HUDEP-2 (cell line): ENCODE measurements around the gene IRX5.

Source experiments
- DNase-seq, 76 experiments: peaks; one replicate each; lab custom pipeline; 2025; ENCODE audit not compliant: unreplicated experiment in 76 of 76; lab: John Stamatoyannopoulos, UW

Gene IRX5

DNA sequence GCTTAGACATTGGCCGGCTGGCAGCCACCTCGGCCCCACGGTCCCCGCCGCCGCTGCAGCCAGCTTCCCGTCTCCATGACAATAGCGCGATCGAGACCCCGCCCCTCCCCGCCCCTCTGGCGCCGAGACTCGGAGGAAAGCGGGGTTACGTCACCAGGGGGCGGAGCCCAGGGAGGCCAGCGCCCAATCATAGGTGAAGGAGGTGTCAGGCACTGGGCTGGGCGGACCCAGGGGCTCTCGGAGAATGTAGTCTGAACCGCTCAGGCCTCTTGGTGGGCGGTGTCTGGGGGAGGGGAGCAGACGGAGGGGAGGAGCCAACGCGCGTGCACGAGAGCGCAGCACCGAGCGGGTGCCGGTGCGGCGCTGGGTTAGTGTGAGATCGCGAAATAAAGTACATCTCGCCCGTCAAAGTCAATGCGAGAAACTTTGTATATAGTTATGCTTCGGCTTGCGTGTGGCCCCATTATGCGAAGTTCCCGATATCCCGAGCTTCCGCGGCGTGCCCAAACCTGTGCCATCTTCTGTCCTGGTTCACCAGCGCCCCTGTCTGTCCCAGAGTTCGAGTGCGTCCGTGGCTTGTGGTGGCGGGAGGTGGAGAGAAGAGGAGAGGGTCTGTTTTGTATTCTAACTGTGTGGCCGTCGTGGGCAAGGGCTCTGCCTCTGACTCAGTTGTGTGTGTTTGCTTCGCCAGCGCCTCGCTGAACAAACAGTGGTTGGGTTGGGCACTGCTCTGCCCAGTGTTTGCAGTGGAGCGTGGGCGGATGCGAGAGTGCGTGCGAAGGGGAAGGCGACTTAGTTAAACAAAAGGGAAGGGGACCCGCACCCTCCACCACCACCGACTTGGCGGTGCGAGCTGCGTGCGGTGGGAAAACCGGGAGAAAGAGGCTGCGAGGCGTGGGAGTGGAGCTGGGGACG is 1.3 kb upstream of the IRX5 start:
- peak in 75 of 76 experiments; percentile 74 to 99 (median 98) for DNase-seq

DNA sequence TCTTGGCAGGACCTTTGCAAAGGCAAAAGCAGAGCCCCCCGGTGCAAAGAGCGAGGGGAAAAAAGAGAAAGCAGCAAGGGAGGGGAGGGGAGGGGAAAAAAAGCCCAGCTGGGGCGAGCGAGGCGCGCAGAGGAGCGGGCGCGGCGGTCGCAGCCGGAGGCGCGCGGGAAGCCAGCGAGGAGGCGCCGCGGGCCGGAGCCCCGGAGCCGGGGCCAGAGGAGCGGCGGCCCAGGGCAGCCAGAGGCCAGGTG is 129 bp downstream of the IRX5 start:
- DNase-seq = no peak

DNA sequence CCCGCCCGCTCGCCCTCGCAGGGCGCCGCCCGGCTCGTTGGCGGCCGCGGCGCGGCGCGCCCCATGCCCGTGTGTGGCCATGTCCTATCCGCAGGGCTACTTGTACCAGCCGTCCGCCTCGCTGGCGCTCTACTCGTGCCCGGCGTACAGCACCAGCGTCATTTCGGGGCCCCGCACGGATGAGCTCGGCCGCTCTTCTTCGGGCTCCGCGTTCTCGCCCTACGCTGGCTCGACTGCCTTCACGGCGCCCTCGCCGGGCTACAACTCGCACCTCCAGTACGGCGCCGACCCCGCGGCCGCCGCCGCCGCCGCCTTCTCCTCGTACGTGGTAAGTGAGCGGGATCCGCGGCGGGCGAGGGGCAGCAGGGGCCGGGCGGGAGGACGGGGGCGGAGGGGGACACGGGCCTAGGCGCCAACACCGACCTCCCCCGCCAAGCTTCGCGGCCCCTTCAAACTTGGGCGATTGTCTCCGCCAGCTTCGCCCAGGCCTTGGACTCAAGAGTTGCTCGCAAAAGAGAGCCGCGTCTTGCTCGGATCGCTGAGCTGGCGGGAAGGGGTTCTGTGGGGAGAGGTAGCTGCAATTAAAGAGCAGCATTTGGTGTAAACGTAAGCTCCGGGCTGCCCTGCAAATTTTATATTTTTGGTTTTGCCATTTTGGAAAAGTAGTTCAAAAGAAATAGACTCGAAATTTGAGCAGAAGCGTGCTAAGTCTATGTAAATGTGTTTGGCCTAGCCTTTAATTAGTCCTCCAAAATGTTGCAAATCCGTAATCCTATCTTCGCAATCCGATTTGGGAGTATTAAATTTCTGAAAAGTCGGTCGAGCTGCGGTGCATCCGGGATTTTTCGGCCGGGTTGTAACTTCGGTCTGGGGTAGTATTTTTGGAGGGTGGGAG is 702 bp downstream of the IRX5 start:
- DNase-seq = peak in 38 of 76 experiments; percentile 3 to 67 (median 29)

DNA sequence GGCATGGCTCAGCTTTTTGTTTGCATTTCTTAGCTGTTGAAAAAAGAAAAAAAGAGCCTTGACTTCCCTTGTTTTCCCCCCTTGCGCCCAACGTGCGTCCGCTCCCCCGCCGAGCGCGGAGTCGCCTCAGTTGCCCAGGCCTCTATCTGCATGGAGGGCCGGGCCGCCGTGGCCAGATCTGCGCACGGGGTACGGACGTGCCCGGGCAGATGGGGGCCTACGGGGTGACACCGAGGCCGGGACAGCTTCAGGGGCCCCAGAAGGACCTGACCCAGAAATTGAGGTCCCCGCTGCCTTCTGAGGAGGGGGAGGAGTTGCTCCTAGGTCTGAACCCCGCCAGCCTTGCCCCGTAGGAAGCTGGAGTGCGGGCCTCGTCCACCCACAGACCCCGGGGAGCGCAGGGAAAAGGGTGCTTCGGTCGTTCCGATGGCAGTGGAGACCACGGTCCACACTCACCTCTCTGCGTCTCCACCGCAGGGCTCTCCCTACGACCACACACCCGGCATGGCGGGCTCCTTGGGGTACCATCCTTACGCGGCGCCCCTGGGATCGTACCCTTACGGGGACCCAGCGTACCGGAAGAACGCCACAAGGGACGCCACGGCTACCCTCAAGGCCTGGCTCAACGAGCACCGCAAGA is 1.5 kb downstream of the IRX5 start:
- no peak for DNase-seq

DNA sequence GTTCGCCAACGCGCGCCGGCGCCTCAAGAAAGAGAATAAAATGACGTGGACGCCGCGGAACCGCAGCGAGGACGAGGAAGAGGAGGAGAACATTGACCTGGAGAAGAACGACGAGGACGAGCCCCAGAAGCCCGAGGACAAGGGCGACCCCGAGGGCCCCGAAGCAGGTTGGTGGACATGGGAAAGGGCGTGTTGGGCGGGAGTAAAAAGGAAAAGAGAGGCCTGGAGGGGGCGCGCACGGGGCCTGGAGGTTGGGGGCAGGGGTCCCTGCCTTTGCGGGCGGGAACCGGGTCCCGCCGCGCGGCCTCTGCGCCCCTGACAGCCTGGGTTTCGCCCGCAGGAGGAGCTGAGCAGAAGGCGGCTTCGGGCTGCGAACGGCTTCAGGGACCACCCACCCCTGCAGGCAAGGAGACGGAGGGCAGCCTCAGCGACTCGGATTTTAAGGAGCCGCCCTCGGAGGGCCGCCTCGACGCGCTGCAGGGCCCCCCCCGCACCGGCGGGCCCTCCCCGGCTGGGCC is 2.1 kb downstream of the IRX5 start:
- no peak for DNase-seq

DNA sequence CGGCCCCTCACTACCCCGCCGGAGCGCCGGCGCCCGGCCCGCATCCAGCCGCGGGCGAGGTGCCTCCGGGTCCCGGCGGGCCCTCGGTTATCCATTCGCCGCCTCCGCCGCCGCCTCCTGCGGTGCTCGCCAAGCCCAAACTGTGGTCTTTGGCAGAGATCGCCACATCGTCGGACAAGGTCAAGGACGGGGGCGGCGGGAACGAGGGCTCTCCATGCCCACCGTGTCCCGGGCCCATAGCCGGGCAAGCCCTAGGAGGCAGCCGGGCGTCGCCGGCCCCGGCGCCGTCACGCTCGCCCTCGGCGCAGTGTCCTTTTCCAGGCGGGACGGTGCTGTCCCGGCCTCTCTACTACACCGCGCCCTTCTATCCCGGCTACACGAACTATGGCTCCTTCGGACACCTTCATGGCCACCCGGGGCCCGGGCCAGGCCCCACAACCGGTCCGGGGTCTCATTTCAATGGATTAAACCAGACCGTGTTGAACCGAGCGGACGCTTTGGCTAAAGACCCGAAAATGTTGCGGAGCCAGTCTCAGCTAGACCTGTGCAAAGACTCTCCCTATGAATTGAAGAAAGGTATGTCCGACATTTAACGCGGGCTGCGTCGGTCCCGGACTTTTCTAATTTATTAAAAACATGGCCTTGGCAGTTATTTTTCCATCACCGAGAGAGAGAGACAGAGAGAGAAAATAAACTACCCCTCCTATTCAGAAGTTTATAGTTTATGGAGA is 2.8 kb downstream of the IRX5 start:
- no peak for DNase-seq

DNA sequence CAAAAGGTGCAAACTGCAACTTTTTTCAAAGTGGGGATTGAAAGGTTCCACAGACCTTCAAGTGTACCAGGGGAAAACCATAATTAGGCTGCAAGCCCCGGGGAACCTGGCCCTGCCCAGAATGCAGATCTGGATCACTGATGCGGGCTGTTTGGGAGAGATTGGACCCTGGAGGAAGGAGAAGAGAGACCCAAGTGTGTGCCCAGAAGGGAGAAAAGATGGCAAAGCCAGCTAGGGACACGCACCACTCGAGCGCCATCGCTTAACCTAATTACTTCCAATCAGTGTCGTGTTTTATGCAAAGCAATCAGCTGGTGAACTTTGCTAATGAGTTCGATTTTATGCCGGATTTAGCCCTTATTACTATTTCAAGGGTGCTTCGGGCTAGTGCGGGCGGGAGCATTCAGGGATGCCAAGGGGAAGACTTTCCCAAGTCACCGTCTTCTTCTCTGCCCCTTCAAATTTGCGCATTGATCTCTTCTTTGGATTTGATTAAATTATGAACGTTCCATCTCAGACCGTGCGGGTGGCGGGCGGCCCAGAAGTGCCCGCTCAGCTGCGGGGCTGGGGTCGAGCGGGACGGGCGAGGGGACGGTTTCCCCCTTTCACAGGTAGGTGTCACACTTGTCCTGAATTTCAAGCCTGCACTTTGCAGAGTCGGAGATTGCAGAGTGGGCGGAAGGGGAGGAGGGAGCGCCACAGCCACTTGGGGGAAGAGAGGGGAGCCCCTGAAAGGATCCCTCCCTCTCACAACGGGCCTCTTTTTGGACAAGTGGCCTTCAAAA is 4.0 kb downstream of the IRX5 start:
- no peak for DNase-seq

DNA sequence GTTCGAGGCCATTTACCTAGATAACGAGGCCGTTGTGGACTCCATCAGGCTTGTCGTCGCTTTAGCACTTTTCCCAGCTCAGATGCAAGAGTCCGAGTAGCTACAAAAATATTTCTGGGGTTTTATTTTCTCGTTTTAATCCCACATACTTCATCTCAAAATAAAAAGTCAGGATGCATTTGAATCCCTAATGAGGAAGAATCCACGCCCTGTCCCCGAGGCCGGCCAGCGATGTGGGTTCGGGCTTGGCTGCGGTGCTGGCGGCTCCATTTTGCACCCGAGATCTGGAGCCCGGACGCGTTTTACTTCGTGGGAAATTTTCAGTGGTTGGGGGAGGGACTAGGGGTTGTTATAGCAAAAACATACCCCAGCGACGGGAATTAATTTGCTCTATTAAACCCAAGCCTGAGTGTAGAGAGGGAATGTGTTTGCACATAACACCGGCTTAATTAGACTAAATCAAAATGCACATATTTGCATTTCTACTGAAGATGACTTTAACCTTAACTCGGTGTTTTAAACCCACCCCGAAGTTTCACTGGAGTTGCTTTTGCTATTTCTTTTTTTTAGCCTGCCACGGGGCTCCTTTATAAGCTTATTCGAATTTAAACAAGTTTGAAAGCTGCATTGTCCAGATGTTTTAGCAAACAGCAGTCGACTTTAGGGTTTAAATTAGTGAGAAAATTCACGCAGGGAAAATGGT is 4.8 kb downstream of the IRX5 start:
- no peak for DNase-seq

DNA sequence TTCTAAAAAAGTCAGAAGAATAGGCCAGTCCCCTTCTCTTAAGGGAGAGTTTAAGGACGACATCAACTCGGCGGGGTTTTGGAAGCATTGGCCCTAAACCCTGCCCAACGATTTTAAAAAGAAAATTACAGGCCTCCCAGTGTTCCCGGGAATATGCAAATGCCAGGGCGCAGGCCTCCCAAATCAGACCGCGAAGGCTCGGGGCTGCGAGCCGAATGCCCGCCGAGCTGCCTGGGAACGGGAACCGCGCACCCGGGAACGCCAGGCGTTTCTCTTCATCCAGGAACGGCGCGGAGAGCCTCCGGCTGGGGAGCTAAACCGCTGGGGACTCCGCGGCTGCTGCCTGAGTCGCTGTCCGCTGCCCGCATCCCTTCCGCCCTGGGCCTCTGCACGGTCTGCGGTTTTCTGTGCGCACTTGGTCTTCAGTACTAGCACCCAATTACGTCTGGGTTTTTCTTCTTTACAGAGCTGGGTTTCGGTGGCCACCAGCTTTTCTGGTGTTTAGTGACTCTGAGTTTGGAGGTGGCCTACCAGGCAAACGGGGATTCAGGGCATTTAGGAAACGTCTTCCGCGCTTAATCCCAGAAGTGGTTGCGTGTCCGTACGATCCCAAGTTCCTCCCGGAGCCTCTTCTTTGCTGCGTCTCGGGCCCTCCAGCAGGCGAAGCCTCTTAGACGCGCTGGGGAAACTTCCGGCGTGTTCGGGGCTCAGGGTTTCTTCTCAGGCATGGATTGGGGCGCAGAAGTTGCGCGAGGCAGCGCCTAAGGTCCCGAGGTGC is 5.7 kb downstream of the IRX5 start:
- peak in 2 of 76 experiments; percentile 3 to 33 for DNase-seq

DNA sequence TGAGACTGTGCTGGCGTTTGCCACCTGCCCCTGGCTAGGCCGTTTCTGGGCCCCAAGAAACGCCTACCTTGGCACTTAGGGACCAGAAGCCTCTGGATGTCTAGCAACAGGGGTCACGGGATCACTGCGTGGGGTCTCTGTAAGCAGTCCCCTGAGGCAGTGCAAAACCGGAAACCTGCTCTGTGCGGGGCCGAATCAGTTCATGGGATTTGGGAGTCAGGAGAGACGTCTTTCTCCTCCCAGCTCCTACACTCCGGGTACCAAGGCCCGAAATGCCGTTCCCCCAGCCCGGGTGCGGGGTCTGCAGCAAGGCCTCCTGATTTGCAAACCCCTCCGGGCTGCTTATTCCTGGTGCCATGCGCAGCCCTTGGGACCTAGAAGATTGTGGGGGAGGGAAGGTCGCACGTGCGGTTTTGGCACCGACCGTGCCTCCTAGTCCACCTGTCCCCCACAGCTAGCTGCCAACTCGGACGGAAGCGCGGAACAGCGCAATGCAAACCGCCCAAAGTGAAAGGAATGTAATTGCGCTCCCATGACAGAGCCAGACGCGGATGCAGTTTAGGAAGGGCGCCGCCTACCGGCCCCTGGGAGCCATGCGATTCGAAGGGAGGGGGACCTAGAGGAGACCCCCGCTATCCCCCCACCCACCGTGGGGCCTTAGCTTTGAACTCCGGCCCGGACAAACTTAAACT is 6.5 kb downstream of the IRX5 start:
- DNase-seq = peak in 22 of 76 experiments; percentile 3 to 34 (median 14)

DNA sequence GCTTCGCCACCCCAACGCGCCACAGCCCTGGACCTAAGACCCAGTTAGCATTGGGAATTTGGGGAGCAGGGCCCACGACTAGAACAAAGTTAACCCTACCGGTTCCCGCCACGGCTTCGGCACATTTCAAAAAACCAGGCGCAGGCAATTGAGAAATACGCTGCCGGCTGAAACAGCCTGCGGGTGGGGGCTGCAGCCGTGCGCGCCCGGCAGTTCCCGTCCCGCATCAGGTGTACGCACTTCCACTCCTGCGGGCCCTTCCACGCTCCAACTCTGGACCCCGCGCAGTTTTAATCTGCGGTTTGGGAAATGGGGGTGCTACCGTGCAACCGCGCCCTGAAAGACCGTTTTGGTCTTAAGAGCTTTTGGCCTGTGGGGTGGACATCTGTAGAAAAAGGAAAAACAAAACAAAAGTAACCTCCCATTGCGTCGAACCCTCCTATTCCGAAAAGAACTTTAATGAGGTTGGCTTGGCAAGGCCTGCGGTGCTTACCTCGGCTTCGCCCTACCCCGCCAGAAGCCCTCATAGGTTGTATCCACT is 7.1 kb downstream of the IRX5 start:
- DNase-seq = peak in 2 of 76 experiments; percentile 25 to 34

DNA sequence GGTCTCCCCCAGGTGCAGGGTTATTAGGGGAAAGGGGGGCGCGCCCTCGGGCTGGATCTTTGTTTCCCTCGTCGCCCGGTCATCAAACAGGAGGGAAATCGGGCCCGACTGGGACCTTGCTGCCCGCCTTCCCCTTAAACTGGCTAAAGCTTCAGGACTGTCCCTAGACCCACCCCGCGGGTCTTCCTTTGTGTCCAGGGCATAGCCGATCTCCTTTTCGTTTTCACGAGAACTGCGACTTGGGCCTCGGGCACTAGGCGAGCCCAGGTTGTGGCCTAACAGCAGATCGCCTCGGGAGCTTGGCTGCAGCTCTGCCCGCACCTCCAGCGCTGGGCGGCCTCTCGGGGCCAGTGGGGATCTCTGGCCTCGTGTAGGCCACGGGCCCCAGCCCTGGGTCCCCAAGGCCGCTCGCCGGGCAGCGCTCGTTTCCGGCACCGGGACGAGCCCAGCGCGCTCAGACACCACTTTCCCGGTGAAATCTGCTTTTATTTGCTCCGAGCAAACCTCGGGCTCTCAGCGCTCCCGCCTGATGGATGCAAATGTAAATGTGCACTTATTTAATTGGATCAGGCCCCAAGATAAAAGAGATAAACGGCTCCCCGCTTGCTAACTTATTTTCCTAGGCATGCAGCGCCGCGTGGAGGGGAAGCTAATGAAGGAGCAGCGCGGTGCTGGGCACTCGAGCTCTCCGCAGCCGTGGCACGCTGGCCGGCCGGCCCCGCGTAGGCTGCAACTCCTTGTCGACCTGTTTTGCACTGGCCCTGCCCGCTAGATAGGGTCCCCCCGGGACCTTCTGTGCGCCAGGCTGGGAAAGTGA is 7.8 kb downstream of the IRX5 start:
- DNase-seq = peak in 7 of 76 experiments; percentile 11 to 37 (median 31)

DNA sequence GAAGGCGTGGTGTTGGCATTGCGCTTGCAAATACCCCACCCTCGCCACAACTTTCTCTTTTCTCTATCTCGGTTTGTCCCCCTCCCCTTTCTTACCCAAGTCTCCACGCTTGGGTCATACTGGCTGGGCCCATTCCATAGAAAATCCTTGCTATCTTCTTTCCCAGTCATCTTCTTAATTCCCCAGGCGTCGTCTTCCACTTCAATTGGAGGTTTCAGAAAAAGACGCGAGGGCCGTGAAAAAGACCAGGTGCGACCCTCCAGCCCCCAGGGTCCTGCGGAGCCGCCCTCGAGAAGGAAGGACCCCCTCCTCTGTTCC is 8.3 kb downstream of the IRX5 start:
- DNase-seq = no peak

DNA sequence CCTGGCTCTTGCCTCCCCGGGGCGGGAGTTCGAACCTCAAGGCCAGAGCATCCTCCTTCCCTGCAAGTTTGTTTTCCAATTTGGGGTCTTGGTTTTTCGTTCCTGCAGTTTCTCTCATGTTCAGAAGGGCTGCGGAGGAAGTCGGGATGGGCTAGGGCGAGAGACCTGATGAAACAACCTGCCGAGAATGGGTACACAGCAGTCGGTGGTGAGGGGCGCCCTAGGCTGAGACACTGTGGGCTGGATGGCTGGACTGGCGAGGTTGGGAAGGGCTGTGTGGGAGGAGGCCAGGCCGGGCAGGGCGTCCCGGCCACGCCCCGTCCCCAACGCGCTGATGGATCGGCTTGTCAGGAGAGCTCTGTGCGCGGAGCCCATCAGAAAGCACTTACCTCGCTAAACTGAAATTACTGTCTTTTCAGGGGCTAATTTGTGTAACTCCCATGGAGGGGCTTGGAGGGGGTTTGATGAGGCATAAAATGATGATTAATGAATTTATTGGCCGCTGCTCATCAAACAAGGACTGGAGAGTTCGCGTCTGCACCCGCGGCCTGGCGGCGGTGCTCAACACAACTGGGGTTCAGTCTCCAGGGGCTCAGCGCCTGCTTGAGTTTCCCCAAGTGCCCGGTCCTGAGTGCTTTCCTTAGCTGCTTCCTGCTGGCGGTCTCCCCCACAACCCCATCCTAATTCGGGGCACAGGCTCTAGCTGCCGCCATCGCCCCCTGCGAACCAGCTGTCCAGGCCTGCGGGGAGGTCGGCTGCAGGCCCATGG is 9.0 kb downstream of the IRX5 start:
- DNase-seq = no peak

DNA sequence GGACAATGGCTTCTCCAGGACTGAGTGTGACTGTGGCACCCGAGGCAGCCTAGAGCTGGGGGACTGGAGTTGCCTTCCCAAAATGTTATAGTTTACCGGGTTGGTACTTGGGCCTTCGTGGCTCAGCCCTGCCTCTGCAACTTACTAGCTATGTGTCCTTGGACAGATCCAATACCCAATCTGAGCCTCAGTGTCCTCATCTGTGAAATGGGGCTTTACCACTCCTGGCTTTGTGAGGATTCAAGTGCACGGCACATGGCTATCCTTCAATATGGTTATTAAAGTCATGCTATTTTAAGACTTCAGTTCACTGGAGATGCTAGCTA is 9.6 kb downstream of the IRX5 start:
- DNase-seq = no peak

DNA sequence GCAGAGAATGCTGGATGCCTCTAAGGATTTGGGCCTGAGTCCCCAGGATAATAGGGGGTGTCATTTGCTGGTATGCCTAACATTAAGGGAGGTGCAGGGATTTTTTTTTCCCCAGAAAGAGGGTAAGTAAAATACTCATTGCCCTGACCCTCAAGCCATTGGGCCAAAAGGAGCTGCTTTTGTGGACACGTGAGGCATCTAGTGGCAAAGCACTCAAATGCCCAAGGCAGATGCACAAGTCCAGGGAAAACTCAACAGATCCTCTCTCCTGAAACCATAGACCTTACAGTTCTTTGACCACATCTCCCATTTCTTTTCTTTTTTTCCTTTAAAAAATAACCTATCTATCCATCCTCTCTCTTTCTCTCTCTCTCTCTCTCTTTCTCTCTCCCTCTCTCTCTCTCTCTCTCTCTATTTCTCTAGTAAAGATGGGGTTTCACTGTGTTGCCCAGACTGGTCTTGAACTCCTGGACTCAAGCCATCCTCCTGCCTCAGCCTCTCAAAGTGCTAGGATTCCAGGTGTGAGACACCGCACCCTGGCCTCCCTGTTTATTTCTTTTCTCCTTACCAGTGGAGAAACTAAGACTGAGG is 11.8 kb downstream of the IRX5 start:
- DNase-seq = no peak
